Renal cortex interstitium (tissue), 11 donors: ENCODE measurements around the gene TOP1. TPM values are rescaled to one million over a fixed set of nuclear protein-coding genes. Genes with fewer than 3 reads are reported as not detected.

ENCODE experiments used
- DNase-seq, 11 donors: peaks; one replicate each; pipeline ENCODE4 v3.0.0-alpha.2; 2013; ENCODE audit warnings: low read depth in 9 of 11, low spot score in 4 of 11; ENCODE audit errors: extremely low read depth in 1 of 11
- polyA plus RNA-seq, 3 donors: library from polyadenylated mRNA; unstranded; fragments of 120-200 nt; gene quantifications; one replicate each; pipeline ENCODE4 v1.2.1, GENCODE V29; 2013; ENCODE audit not compliant: insufficient read length in 3 of 3

Gene TOP1
- polyA plus RNA-seq, 3 donors: 102 to 124 (median 115) TPM

DNA sequence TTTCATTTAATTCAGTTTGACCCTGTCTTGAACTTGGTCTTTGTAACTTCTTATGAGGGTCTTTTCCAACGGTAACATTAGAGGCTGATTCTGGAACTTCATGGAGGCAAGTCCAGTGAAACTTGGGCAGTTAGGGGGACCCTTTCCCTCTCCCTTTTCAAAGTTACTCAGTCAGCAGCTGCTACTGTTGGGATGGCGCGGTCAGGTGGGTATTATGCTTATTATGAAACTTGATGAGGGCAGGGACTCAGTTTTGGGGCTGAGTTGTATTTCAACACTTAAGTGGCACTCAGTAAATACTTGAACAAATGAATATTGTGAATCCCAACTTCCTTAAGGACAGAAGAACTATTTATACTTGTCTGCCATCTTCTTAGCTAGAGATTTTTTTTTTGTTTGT lies 20.8 kb downstream of the TOP1 start:
- DNase-seq: no peak

DNA sequence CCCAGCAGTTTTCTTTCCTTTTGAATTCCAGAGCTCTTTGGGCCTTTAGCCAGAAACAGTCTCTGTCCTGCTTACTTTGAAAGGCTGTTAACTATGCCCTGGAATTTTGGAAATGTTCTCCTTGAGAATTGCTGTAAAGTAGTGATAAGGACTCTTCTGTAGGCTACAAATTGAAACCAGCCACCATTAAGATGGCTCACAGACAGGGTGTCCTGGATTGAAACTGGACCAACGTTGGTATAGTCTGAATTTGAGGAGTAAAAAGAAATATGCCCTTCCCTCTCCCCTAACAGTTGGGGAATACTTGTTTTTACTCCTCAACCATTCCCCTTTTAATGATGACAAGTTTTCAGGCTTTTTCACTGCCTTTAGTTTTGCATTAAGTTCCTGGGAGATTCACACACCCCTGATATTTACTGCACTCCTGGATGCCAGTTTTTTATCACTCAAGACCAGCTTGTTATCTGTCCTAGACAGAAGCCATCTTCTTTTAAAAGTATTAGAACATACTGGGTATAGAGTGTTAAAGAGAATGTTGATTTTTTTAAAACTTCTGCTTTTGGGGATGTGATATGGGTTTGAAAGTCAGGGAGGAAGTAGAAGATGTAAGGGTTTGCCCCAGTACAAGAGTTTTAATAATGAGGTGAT lies 21.9 kb downstream of the TOP1 start:
- DNase-seq: no peak

DNA sequence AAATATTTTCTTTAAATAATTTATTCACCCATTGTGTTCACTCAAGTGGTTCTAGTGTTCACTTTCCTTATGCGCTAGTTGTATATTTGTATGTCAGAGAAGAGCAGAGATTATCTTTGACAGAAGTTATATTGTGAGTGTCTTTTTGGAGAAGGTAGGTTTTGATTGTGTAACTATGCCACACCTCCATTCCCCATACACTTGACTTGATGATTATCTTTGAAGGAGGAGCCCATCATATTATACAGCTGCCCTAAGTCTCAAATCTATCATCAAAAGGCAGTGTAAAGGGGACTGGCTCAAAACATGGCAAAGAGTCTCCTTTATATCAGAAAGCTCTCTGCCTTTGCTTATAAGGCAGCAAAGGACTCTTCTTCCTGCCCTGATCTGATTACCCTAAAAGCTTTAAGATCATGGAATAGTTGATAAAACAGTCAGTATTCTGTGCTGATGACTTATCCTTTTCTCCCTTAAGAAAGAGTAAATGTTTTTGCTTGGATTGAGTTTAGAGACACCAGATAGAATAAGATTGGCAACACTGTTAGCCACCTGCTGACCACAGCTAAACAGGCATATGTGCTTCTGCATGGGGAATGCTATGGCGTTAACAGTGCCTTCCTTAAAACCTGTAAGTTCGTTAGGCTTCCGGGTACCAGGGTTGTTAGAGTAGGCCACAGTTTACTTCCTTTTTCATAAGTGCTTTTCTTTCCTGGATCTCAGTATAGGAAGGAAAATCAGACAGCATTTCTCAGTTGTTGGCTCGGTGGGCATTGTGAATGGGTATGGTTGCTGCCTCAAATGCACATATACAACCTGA lies 22.6 kb downstream of the TOP1 start:
- DNase-seq: no peak

DNA sequence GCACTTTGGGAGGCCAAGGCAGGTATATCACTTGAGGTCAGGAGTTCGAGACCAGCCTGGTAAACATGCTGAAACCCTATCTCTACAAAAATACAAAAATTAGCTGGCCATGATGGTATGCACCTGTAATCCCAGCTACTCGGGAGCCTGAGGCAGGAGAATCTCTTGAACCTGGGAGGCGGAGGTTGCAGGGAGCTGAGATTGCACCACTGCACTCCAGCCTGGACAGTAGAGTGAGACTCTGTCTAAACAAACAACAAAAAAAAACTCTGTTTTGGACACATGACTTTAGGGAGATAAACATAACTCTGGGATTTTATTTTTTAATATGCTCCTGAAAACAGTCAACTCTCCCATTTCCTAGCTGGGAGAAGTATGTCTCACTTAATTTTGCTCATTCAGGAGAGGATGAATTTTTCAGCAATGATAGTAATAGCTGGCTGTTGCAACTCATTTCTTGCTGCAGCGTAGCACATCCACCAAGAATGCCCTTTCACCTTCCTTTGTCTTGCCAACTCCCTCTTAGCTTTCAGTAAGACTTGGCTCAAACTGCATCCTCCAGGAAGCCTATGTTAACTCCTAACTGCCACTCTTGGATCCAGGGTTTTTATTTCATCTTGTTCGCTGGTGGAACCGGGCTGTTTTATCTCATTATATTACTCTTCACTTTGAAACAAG lies 24.3 kb downstream of the TOP1 start:
- no peak for DNase-seq

DNA sequence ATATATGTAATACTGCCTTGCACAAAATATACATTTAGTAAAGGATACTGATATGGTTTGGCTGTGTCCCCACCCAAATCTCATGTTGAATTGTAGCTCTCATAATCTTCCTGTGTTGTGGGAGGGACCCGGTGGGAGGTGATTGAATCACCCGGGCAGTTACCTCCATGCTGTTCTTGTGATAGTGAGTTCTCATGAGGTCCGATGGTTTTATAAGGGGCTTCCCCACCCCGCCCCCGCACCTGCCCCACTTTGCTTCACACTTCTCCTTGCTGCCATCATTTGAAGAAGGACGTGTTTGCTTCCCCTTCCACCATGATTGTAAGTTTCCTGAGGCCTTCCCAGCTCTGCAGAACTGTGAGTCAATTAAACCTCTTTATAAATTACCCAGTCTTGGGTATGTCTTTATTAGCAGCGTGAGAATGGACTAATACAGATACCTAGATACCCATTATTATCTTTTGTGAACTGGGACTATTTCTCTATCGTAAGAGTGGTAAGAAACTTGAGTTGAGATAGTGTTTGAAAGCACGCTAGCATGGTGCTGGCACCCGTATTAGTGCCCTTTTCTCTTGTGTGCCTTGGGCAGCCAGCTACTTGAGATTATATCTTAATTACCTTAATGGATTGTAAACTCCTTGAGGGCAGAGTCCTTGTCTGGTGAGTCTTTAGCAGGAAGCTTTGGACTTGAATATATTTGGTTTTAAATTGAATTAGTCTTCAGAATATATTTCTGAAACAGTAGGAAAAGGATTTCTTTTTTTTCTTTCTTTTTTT lies 25.6 kb downstream of the TOP1 start:
- DNase-seq: no peak

DNA sequence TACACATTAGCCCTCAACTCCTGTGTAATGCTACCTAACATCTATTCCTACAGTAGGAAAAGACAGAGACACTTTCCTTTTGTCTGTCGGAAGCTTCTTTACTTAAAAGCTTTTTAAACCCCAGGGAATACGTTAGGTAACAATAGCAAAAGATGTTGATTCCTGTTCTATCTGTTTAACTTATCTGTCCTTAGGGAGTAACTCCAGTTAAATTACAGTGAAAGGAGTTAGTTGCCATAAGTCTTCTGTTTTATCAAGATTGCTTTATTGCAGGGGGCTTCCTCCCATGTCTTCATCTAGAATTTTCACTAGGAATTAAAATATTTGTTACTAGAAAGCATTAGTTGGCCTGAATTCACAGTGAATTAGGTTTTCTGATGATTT lies 26.2 kb downstream of the TOP1 start:
- DNase-seq: no peak

DNA sequence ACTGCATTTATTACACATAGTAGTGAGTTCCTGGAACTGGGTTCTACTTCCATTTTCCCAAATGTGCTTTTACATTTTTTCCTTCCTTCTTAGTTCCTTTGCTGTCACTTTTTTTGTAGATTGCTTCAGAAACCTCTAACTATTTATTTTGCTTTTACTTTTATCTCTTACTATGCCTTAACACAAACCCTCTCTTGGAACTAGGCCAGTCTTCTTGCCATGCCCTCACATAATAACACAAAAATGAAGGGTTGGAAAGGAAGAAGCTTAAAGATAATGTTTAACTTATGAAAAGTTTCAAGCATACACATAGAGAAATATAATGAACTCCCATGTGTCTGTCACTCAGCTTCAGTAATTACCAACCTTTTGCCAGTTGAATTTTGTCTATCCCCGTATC lies 27.1 kb downstream of the TOP1 start:
- no peak for DNase-seq

DNA sequence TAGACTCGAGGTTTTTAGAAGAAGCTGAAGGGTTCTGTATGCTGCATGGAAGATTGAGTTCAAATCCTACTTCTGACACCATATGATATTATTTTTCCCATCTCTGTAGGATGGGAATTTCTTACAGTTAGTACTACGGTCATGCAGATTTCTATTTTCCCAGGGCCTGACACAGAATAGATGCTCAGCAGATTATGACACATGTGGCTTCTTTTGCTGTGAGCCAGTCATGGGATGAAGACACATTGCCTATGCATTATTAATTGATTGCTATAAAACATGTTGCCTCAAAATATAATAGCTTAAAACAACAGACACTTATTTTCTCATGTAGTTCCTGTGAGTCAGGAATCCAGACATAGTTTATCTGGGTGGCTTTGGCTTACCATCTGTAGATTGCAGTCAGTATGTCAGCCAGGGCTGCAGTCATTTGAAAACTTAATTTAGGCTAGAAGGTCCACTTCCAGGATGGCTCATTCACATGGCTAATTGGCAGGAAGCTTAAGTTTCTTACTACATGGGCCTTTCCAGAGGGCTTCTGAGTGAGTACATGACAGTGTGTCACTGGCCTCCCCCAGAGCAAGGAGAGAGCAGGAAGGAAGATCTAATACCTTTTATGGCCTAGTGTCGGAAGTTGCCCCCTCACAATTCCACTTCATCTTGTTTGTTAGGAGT lies 29.5 kb downstream of the TOP1 start:
- no peak for DNase-seq

DNA sequence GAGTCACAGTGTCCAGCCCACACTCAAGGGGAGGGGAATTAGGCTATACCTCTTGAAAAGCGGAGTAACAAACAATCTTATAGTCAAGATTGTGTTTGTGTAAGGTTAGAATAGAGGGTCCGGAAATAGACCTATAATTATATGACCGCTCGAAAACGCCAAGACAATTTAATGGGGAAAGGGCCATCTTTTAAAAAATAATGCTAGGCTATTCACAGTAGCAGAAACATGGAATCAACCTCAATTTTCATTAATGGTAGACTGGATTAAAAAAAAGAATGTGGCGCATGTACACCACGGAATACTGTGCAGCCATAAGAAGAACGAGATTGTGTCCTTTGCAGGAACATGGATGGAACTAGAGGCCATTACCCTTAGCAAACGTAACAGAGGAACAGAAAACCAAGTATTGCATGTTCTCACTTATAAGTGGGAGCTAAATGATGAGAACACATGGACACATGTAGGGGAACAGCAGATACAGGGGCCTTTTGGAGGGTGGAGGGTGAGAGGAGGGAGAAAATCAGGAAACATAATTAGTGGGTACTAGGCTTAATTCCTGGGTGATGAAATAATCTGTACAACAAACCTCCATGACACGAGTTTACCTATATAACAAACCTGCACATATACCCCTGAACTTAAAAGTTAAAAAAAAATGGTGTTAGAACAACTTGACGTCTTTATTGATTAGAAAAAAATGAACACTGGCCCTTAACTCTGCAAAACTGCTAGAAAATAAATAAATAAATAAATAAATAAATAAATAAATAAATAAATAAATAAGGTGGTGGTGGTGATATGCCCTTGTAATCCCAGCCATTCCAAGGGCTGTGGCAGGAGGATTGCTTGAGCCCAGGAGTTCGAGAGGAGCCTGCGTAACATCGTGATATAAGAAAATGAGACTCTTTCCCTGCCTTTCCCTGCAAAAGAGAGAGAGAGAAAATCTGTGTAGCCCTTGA lies 30.3 kb downstream of the TOP1 start:
- DNase-seq: no peak

DNA sequence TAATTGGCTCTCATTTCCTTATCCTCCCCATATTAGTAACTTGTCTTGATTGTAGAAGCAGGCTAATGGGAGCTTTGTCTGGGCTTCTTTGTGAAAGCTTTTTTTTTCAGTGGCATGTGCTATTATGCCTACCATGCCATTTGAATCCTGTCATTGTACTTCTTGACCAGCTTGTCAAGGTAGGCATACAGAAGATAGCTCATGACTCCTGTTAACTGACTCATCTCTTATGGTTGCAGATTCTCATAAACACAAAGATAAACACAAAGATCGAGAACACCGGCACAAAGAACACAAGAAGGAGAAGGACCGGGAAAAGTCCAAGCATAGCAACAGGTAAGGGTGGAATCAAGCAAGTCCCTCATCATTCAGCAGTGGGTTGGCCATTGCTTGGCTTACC lies 32.5 kb downstream of the TOP1 start:
- no peak for DNase-seq

DNA sequence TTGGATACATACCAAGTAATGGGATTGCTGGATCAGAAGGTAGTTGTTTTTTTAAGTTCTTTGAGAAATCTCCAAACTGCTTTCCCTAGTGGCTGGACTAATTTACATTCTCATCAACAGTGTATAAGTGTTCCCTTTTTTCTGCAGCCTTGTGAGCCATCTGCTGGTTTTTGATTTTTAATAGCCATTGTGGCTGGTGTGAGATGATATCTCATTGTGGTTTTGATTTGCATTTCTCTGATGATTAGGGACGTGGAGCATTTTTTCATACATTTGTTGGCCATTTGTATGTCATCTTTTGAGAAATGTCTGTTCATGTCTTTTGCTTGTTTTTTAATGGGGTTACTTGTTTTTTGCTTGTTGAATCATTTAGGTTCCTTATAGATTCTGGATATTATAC lies 34.8 kb downstream of the TOP1 start:
- no peak for DNase-seq

DNA sequence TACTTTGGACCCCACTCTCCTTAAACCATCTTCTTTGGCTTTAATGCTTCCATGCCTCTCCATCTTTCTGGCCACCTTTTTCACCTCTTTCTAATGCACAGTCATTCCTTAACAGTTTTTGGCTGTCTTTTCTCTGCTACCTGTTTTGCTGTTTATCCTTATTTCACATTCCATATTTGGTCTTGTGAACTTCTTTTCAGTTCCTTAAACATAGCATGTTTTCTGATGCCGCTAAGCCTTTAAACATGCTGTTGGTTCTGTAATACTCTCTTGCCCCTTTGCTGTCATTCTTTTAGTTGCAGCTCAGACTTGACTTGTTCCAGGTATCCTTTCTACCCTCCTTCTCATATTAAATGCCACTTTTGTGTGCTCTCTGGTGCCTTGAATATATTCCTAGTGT lies 35.8 kb downstream of the TOP1 start:
- no peak for DNase-seq

DNA sequence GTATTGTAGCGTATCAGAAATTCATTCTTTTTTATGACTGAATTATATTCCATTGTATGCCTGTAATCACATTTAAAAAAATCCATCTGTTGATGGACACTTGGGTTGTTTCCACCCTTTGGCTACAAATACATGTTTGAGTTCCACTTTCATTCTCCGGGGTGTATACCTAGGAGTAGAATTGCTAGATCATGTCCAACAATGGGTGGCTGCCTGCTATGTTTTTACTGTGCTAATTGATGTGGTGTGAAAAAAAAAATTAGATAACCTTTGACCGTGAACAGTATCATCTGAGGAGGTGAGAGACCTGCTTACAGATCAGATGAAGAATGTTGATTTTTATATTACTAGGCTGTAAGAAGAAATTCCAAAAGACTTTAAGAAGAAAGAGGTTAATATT lies 37.1 kb downstream of the TOP1 start:
- DNase-seq: no peak

DNA sequence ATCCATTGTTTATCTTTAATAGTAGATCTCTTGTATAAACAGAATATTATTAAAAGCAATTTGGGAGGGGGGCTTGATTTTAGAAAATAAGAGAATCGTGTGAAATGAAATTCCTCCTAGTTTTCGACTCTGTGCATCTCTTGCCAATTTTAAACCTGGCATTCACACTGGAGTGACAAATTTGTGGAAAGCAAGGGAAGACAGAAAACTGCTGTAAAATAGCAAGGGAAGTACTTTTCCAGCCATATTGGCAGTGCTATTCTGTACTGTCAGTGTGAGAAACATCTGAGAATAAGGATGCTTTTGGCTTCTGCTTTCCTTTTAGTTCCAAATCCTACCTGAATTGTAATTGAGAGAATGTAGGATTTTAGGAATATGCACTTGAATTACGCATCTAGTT lies 40.2 kb downstream of the TOP1 start:
- DNase-seq: no peak

DNA sequence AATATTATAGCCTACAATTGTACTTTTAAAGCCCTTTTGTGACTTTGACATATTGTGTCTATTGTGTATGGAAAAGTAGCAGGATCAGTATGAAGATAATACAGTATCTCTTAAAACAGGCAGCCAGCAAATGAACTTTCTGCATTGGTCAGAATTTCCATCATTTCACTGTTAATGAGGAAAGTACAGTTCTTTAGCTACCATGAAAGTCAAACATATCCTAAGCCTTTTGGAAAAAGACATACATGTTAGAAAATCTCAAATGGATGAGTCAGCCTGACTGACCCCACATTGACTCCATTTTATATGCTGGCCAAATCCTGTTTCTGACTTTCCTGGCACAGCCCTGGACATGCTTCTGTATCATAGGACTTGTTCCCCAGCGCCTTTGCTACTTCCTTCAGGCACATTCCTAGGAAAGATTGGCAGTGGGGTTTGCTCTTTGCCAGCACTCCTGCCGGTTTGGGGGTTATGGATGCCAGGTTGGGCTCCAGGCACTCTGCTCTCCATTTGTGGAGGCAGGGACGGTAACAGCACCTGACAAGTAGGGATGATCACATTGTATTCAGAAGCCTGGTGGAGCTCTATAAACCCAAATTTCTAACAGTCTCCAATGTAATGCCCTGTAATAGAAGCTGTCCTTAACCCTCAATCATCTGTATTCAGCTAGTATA lies 43.7 kb downstream of the TOP1 start:
- DNase-seq: no peak

DNA sequence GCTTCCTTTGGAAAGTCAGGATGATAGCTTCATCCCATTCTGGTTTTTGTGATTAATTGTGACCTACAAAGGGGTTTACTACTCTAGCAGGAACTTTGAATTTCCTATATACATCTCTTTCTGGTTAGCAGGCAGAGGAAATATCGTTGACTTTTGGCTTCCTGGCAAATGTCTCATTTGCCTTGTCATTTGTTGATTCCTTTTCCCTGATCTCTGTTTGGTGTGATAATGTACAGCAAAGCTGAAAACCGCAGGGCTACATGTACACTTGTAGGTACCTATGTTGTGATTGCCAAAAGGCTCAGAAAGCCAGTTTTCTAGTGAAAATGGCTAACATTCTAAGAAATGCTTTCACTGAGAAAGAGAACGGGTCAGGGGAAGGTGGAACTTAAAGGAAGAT lies 44.3 kb downstream of the TOP1 start:
- DNase-seq: no peak

DNA sequence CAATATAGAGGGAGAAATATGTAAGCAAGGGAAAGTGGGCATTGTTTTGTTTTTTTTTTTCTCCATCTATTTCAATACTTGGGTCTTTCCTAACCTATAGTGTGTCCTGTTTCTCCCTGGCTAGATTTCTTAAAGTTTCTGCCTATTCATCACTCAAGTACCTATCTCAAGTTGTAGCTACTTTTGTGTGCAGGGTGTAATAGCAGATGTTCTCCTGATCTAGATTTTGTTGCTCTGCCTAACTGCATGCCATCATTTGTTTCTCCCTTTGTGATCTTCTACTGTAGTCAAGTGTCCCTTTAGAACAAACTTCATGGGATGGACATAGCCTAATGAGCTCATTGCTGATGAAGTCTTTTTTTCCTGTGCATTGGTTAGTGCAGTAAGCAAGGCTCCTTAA lies 45.8 kb downstream of the TOP1 start:
- no peak for DNase-seq

DNA sequence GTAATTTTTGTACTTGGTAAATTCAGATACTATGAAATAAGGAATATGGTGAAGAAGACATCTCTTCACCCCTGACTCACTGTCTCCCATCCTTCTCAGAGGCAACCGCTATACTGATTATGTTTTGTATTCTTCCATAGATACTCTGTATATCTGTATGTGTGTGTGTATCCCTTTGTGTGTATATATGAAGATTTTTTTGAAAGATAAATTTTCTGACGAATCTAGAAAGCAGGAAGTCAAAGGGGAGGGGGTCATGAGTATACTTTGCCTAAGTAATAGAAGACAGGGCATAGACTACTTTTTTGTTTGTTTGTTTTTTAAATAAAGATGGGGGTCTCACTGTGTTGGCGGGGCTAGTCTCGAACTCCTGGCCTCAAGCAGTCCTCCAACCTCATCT lies 48.2 kb downstream of the TOP1 start:
- no peak for DNase-seq
